GM21737 (cell line): ENCODE data around the gene PCDHB9.
"Not testable (repeated sequence)": the region's sequence is repeated elsewhere in the genome, so short reads cannot be mapped to it uniquely, and the experiment has no call there.

ENCODE experiments used
- ATAC-seq: cut with Tn5 transposase; IDR thresholded peaks from one replicate; pipeline ENCODE4 v1.9.1; 2021; ENCODE audit warnings: mild to moderate bottlenecking, moderate library complexity; ENCODE audit not compliant: unreplicated experiment

Gene PCDHB9

DNA sequence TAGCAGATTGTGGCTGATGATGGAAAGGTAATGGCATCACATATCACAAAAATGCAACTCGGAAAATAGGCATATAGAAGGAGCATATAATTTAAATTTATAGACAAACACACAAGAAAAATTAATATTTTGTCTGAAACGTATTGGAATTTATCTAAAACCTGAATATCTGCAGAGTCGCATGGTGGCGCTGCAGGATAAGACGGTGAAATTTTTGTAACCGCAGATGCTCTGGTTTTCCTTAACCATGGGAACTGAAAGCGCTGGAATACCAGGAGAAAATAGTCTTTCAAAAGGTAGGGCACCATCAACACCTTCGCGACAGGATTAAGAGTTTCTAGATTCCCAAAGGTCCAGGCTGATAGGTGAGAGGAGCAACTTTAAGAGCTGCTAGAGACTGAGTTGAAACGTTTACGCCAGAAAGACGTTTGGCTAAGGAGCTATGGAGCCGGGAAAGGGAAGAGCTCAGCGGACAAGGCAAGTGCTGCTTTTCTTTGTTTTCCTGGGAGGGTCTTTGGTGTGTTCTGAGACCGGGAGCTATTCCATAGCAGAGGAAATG lies 47.2 kb downstream of the PCDHB9 start:
- no peak for ATAC-seq

DNA sequence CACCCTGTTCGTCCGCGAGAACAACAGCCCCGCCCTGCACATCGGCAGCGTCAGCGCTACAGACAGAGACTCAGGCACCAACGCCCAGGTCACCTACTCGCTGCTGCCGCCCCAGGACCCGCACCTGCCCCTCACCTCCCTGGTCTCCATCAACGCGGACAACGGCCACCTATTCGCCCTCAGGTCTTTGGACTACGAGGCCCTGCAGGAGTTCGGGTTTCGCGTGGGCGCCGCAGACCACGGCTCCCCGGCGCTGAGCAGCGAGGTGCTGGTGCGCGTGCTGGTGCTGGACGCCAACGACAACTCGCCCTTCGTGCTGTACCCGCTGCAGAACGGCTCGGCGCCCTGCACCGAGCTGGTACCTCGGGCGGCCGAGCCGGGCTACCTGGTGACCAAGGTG lies 49.0 kb downstream of the PCDHB9 start:
- ATAC-seq = not testable (repeated sequence)

DNA sequence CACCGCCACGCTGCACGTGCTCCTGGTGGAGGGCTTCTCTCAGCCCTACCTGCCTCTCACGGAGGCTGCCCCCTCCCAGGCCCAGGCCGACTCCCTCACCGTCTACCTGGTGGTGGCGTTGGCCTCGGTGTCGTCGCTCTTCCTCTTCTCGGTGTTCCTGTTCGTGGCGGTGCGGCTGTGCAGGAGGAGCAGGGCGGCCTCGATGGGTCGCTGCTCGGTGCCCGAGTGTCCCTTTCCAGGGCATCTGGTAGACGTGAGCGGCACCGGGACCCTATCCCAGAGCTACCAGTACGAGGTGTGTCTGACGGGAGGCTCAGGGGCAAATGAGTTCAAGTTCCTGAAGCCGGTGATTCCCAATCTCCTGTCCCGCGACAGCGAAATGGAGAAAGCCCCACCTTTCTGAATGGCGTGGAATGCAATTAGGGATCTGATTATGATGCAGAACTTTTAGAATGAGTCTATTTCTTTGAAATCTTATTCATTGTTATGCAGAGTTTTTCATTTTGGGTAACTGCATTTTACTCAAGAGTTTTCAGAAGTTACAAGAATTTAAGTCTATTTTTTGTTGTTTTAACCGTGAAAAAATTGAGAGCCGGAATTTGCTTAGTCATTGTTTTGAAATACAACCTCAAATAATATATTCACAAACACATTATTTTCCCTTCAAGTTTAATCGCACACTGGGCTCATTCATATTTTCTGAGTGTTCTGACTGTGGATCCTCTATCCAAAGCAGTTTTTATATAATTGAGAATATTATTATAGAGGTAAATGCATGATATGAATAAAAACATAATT lies 49.8 kb downstream of the PCDHB9 start:
- ATAC-seq = no peak
